K562 (cell line): Measurements from ENCODE around the gene TBX19. TPM values are rescaled to one million over a fixed set of nuclear protein-coding genes. Genes with fewer than 3 reads are reported as not detected.

ENCODE experiments used
- ATAC-seq: fragments of 200-7000 bp; cut with Tn5 transposase; 3 replicates; pipeline ENCODE4 v1.9.1; 2020; ENCODE audit warnings: moderate library complexity
- BruUV-seq: library from RNA; stranded (reverse); fragments of 400-500 nt; replicated peaks from 2 replicates; lab custom pipeline; 2021; lab: Mats Ljungman, UMichigan
- CTCF ChIA-PET: fragments of 300-600 bp; formaldehyde crosslinking; extraction: SDS; loops from one replicate; lab custom pipeline; 2021; ENCODE audit warnings: low intra/inter-chr PET ratio; lab: Yijun Ruan, JAX
- POLR2A ChIA-PET: fragments of 300-600, 350-650 bp; sonication (Branson Sonifier 250); formaldehyde crosslinking; extraction: SDS; loops from one replicate; lab custom pipeline; 2021; ENCODE audit warnings: antibody characterized with exemption, inconsistent platforms; lab: Yijun Ruan, JAX
- DNase-seq, 4 experiments: peaks; one replicate each; pipeline versions ENCODE4 v3.0.0 to v3.0.0-alpha.2; 2011 to 2018; ENCODE audit warnings: low spot score in 3 of 4, mixed read lengths in 3 of 4; ENCODE audit errors: extremely low read depth in 1 of 4
- FAIRE-seq: peaks from 2 replicates; lab custom pipeline; 2011; peaks lifted over from hg19 to GRCh38; lab: Jason Lieb, UNC
- H2AFZ ChIP-seq: 2 replicates; pipeline ENCODE4 v1.6.0; 2011; ENCODE audit warnings: low read depth, low read length, control low read depth, inconsistent platforms
- H3K27ac ChIP-seq: fragments of 200-600 bp; 3 replicates; pipeline ENCODE4 v1.8.0; 2011; ENCODE audit warnings: low read depth, mild to moderate bottlenecking, control low read depth, inconsistent platforms, low read length, moderate library complexity, mixed read lengths; ENCODE audit errors: extremely low read depth
- H3K27me3 ChIP-seq, 2 experiments: fragments of 300-600 bp in 1 of 2; 2 replicates in 1 of 2; 3 replicates in 1 of 2; pipeline versions ENCODE4 v1.6.0 to v1.8.0; 2011; ENCODE audit warnings: inconsistent platforms in 2 of 2, low read length in 2 of 2, mild to moderate bottlenecking in 1 of 2, mixed read lengths in 1 of 2, moderate library complexity in 1 of 2; ENCODE audit not compliant: control insufficient read depth in 2 of 2, insufficient read depth in 2 of 2
- H3K36me3 ChIP-seq: fragments of 300-600 bp; 3 replicates; pipeline ENCODE4 v1.8.0; 2011; ENCODE audit warnings: mild to moderate bottlenecking, low read length, inconsistent platforms; ENCODE audit not compliant: control insufficient read depth, insufficient read depth
- H3K4me1 ChIP-seq, 2 experiments: fragments of 200-600 bp in 1 of 2; replicated peaks in 1 of 2; 2 replicates in 1 of 2; 3 replicates in 1 of 2; pipeline versions ENCODE4 v1.5.1 to v1.8.0; 2011; ENCODE audit warnings: inconsistent platforms in 2 of 2, low read length in 2 of 2, mild to moderate bottlenecking in 1 of 2, mixed read lengths in 1 of 2, moderate library complexity in 1 of 2; ENCODE audit not compliant: control insufficient read depth in 2 of 2, insufficient read depth in 2 of 2
- H3K4me2 ChIP-seq: 2 replicates; pipeline ENCODE4 v1.6.1; 2011; ENCODE audit warnings: low read length, control low read depth, inconsistent platforms, mixed read lengths; ENCODE audit not compliant: insufficient read depth
- H3K4me3 ChIP-seq: fragments of 200-600 bp; sonication (generic), shearing (Covaris generic); 2 replicates; pipeline ENCODE4 v1.5.1; 2016; ENCODE audit warnings: control low read depth, inconsistent platforms
- H3K79me2 ChIP-seq: fragments of 200-600 bp; 3 replicates; pipeline ENCODE4 v1.8.0; 2011; ENCODE audit warnings: low read length, inconsistent platforms; ENCODE audit not compliant: control insufficient read depth, insufficient read depth
- H3K9ac ChIP-seq, 2 experiments: 2 replicates each; pipeline versions ENCODE4 v1.6.0 to v1.6.1; 2011; ENCODE audit warnings: low read depth in 2 of 2, low read length in 2 of 2, control low read depth in 1 of 2, inconsistent platforms in 1 of 2, mild to moderate bottlenecking in 1 of 2, mixed read lengths in 1 of 2; ENCODE audit not compliant: insufficient read depth in 1 of 2
- H3K9me1 ChIP-seq: one replicate; pipeline ENCODE4 v1.6.0; 2011; ENCODE audit warnings: inconsistent platforms, mild to moderate bottlenecking, low read length, moderate library complexity; ENCODE audit not compliant: control insufficient read depth, insufficient read depth
- H3K9me3 ChIP-seq: replicated peaks from 2 replicates; pipeline ENCODE4 v1.5.1; 2011; ENCODE audit warnings: low read depth, low read length, inconsistent platforms; ENCODE audit not compliant: control insufficient read depth, insufficient read depth
- H4K20me1 ChIP-seq: replicated peaks from 2 replicates; pipeline ENCODE4 v1.6.1; 2011; ENCODE audit warnings: low read length, inconsistent platforms, mixed read lengths; ENCODE audit not compliant: control insufficient read depth, insufficient read depth
- CCNT2 ChIP-seq: IDR thresholded peaks from 2 replicates; pipeline ENCODE4 v1.6.1; 2011; ENCODE audit warnings: borderline replicate concordance, low read depth, mild to moderate bottlenecking, moderate library complexity, mixed read lengths, low read length; ENCODE audit not compliant: insufficient read length; ENCODE audit errors: extremely low read depth
- HMBOX1 ChIP-seq: sonication (generic); IDR thresholded peaks from 2 replicates; pipeline ENCODE4 v1.6.1; 2016
- RBBP5 ChIP-seq: fragments of 200-600 bp; sonication (generic); IDR thresholded peaks from 2 replicates; pipeline ENCODE4 v1.6.1; 2012; ENCODE audit warnings: borderline replicate concordance, mild to moderate bottlenecking, low read length, control low read depth, inconsistent platforms; ENCODE audit not compliant: insufficient read depth, poor library complexity, severe bottlenecking
- SAP30 ChIP-seq: fragments of 200-600 bp; sonication (generic); IDR thresholded peaks from 2 replicates; pipeline ENCODE4 v1.6.1; 2012; ENCODE audit warnings: borderline replicate concordance, low read depth, mild to moderate bottlenecking, moderate library complexity, low read length, control low read depth, inconsistent platforms; ENCODE audit not compliant: insufficient read depth, poor library complexity, severe bottlenecking
- SIRT6 ChIP-seq: IDR thresholded peaks from one replicate; pipeline ENCODE4 v1.6.1; 2012; ENCODE audit warnings: low read depth, mild to moderate bottlenecking, control low read depth, inconsistent platforms, low read length, moderate library complexity
- SRSF1 ChIP-seq: fragments of 200-400 bp; formaldehyde crosslinking; IDR thresholded peaks from 2 replicates; pipeline ENCODE4 v1.6.1; 2017; ENCODE audit warnings: mild to moderate bottlenecking, low read depth, low read length, moderate library complexity
- TFAM ChIP-seq: fragments of 250-450 bp; sonication (Bioruptor Pico); conservative IDR thresholded peaks from 2 replicates; pipeline ENCODE4 v1.5.0; 2021; ENCODE audit warnings: mild to moderate bottlenecking, moderate library complexity
- ZNF140 ChIP-seq: fragments of 250-450 bp; sonication (Bioruptor Pico); IDR thresholded peaks from 2 replicates; pipeline ENCODE4 v1.8.0; 2021; ENCODE audit warnings: moderate library complexity, mild to moderate bottlenecking, inconsistent platforms
- ZNF551 ChIP-seq: fragments of 250-450 bp; sonication (Bioruptor Pico); IDR thresholded peaks from 2 replicates; pipeline ENCODE4 v1.5.0; 2021; ENCODE audit warnings: mild to moderate bottlenecking, moderate library complexity
- WGBS: fragments of 100-300 bp; shearing (Covaris generic); methylation state at CpG from one replicate; pipeline ENCODE4 v1.1.6; 2016; ENCODE audit warnings: low coverage, mixed read lengths; ENCODE audit not compliant: insufficient coverage; ENCODE audit errors: missing lambda C conversion rate; 5-methylcytosine and 5-hydroxymethylcytosine counted together
- in situ Hi-C: fragments of 300-500 bp; cut with MboI; formaldehyde crosslinking; loops from 4 replicates; pipeline ENCODE4 v1.15.0; 2018; ENCODE audit warnings: inconsistent platforms, mixed read lengths
- intact Hi-C: fragments of 100-400 bp; cut with micrococcal nuclease; formaldehyde crosslinking; loops from 2 replicates; pipeline ENCODE4 v1.14.2; 2022
- polyA plus RNA-seq, 8 experiments: library from polyadenylated mRNA; depleted of rRNA in 4 of 8; stranded (reverse) in 5 of 8; unstranded in 3 of 8; fragments of >200 nt; fragmentation: Nextera tagmentation in 2 of 8; fragmentation: Illumina TruSeq in 1 of 8; extraction: Ambion mirVana in 2 of 8; extraction: Trizol in 1 of 8; gene quantifications; 2 replicates each; pipeline versions ENCODE4 v1.2.1 to v1.2.3, GENCODE V29; 2011 to 2014; ENCODE audit warnings: inconsistent platforms in 1 of 8, missing spikeins in 1 of 8
- total RNA-seq, 7 experiments: library from RNA; depleted of rRNA in 6 of 7; stranded (reverse); fragments of >200 nt in 6 of 7; fragmentation: Illumina TruSeq in 2 of 7; extraction: Trizol in 2 of 7; gene quantifications; 2 replicates each; pipeline versions ENCODE4 v1.2.1 to v1.2.3, GENCODE V29; 2011 to 2021; ENCODE audit warnings: low replicate concordance in 1 of 7
- TF ChIP-seq, protein P1 (sequence below): fragments of 450-650 bp; formaldehyde crosslinking; IDR thresholded peaks from 2 replicates; pipeline ENCODE4 v1.4.0; 2020; ENCODE audit warnings: mild to moderate bottlenecking, mixed read lengths
- TF ChIP-seq, protein P2 (sequence below): sonication (generic); formaldehyde crosslinking; IDR thresholded peaks from 2 replicates; pipeline ENCODE4 v1.8.0; 2022; ENCODE audit warnings: mild to moderate bottlenecking, missing genetic modification reagents

TBX19 gene
- total and polyA plus RNA-seq, 9 of the 15 experiments (the other 6 are each of a cell fraction or from before 2014, with no cell fraction given) = 0.32 to 3.1 (median 0.95) TPM

DNA sequence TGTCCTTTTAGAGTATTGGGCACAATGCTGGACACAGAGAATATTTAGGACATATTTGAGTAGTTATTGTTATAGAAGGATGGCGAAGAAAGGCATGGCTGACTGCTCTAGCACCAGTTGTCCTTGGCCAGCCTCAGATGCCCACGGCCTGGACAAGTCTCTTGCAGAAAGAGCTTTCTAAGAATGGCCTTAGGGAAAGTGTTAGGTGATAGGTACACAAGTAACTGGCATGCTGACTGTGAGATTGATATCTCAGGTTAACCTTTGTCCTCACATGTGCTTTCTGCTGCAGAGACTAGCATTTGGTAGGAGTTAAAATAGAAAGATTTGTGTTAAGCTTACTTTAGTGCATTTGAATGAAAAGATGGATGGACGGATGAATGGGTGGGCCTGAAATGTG lies 44.7 kb upstream of the TBX19 start:
- no peak overlapping the region for H3K27ac ChIP-seq
- ChIA-PET CTCF (interaction anchor here (0.5 kb wide), 1 partner anchor 85 kb away, joined by 4 read pairs; no protein-coding TSS in a partner anchor), POLR2A (interaction anchor here (0.6 to 4.0 kb wide), 8 partner anchors 10 to 1235 kb away, joined by 3 to 32 read pairs (median 4); partner anchors contain the start of gene SFT2D2)
- WGBS = 83% methylated on average over 3 of the region's 3 CpGs
- H3K4me3 ChIP-seq = no peak overlapping the region
- no peaks in the 10 kb centered on the region for H3K9me1 ChIP-seq
- BruUV-seq = no TSS peak
- no peak overlapping the region for H3K9ac ChIP-seq
- no peak for ATAC-seq
- no peaks in the 10 kb centered on the region for H3K27me3 ChIP-seq
- H3K4me1 ChIP-seq = no peaks in the 10 kb centered on the region
- no peaks in the 10 kb centered on the region for H3K9me3 ChIP-seq
- peaks cover 94% of the 10 kb centered on the region for H3K36me3 ChIP-seq
- FAIRE-seq = no peak
- no peak for DNase-seq
- intact Hi-C loops = loop anchor here (1.0 kb wide), 2 partner anchors 86 to 106 kb away; no protein-coding TSS in a partner anchor
- TF ChIP-seq RBBP5 (no peak), SRSF1 (no peak), ZNF551 (CRISPR knock-in tag) (no peak), SIRT6 (no peak), ZNF140 (no peak), CCNT2 (no peak), HMBOX1 (no peak), TFAM (CRISPR knock-in tag) (no peak), SAP30 (no peak)
- TF ChIP-seq, protein P1, sequence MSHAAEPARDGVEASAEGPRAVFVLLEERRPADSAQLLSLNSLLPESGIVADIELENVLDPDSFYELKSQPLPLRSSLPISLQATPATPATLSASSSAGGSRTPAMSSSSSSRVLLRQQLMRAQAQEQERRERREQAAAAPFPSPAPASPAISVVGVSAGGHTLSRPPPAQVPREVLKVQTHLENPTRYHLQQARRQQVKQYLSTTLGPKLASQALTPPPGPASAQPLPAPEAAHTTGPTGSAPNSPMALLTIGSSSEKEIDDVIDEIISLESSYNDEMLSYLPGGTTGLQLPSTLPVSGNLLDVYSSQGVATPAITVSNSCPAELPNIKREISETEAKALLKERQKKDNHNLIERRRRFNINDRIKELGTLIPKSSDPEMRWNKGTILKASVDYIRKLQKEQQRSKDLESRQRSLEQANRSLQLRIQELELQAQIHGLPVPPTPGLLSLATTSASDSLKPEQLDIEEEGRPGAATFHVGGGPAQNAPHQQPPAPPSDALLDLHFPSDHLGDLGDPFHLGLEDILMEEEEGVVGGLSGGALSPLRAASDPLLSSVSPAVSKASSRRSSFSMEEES (CRISPR knock-in tag) = no peak
- TF ChIP-seq, protein P2, sequence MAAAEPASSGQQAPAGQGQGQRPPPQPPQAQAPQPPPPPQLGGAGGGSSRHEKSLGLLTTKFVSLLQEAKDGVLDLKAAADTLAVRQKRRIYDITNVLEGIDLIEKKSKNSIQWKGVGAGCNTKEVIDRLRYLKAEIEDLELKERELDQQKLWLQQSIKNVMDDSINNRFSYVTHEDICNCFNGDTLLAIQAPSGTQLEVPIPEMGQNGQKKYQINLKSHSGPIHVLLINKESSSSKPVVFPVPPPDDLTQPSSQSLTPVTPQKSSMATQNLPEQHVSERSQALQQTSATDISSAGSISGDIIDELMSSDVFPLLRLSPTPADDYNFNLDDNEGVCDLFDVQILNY = no peak
- peaks cover 19% of the 10 kb centered on the region; the same call in 2 of the 3 replicates for H3K79me2 ChIP-seq
- H4K20me1 ChIP-seq = peaks cover 4% of the 10 kb centered on the region; the same call in 1 of the 2 replicates
- no peak overlapping the region for H3K4me2 ChIP-seq
- no peak overlapping the region for H2AFZ ChIP-seq
- in situ Hi-C loops = no loop called here
